SK-N-SH (cell line): Measurements from ENCODE around the gene GRK1. TPM values are rescaled to one million over a fixed set of nuclear protein-coding genes. Genes with fewer than 3 reads are reported as not detected.

Experiments used
- CTCF ChIA-PET: fragments of 300-600, 350-600 bp; formaldehyde crosslinking; extraction: SDS; loops from one replicate; lab custom pipeline; 2021; lab: Yijun Ruan, JAX
- POLR2A ChIA-PET: fragments of 350-600 bp; sonication (Branson Sonifier 250); formaldehyde crosslinking; extraction: SDS; loops from one replicate; lab custom pipeline; 2020; ENCODE audit warnings: antibody characterized with exemption, inconsistent platforms; lab: Yijun Ruan, JAX
- DNase-seq: peaks from one replicate; pipeline ENCODE4 v3.0.0; 2012
- H2AFZ ChIP-seq: fragments of 200-600 bp; sonication (generic); 2 replicates; pipeline ENCODE4 v1.8.1; 2016; ENCODE audit warnings: antibody characterized with exemption, mild to moderate bottlenecking, low read depth
- H3F3A ChIP-seq: fragments of 200-600 bp; sonication (generic); replicated peaks from 2 replicates; pipeline ENCODE3; 2016; ENCODE audit warnings: antibody characterized with exemption, mild to moderate bottlenecking; ENCODE audit not compliant: insufficient read depth
- H3K27ac ChIP-seq, 2 experiments: fragments of 200-500 bp in 1 of 2; fragments of 200-600 bp in 1 of 2; sonication (Bioruptor generic) in 1 of 2; sonication (generic), shearing (Covaris generic) in 1 of 2; 2 replicates each; pipeline versions ENCODE4 v1.5.1 to v1.6.1; 2014 to 2016; ENCODE audit warnings: low read depth in 2 of 2, inconsistent platforms in 1 of 2, low read length in 1 of 2, mild to moderate bottlenecking in 1 of 2, mixed read lengths in 1 of 2
- H3K27me3 ChIP-seq: fragments of 200-600 bp; sonication (generic), shearing (Covaris generic); 2 replicates; pipeline ENCODE4 v1.6.1; 2016; ENCODE audit warnings: mixed run types; ENCODE audit not compliant: insufficient read depth
- H3K36me3 ChIP-seq, 2 experiments: fragments of 200-500 bp in 1 of 2; fragments of 200-600 bp in 1 of 2; sonication (Bioruptor generic) in 1 of 2; sonication (generic) in 1 of 2; replicated peaks in 1 of 2; 2 replicates each; pipeline versions ENCODE3 to v1.5.1; 2014 to 2016; ENCODE audit warnings: low read length in 1 of 2, mild to moderate bottlenecking in 1 of 2; ENCODE audit not compliant: insufficient read depth in 2 of 2, control insufficient read depth in 1 of 2
- H3K4me1 ChIP-seq, 2 experiments: fragments of 200-500 bp in 1 of 2; fragments of 200-600 bp in 1 of 2; sonication (Bioruptor generic) in 1 of 2; sonication (generic), shearing (Covaris generic) in 1 of 2; 2 replicates each; pipeline versions ENCODE4 v1.5.1 to v1.6.1; 2014 to 2016; ENCODE audit warnings: low read depth in 1 of 2, low read length in 1 of 2, mixed run types in 1 of 2; ENCODE audit not compliant: insufficient read depth in 2 of 2, control insufficient read depth in 1 of 2
- H3K4me2 ChIP-seq: fragments of 200-600 bp; sonication (generic), shearing (Covaris generic); 2 replicates; pipeline ENCODE4 v1.6.1; 2017; ENCODE audit warnings: mixed run types
- H3K4me3 ChIP-seq, 2 experiments: fragments of 200-500 bp in 1 of 2; fragments of 200-600 bp in 1 of 2; sonication (Bioruptor generic) in 1 of 2; sonication (generic), shearing (Covaris generic) in 1 of 2; 2 replicates each; pipeline versions ENCODE4 v1.5.1 to v1.8.1; 2014 to 2016; ENCODE audit warnings: low read depth in 2 of 2, inconsistent platforms in 1 of 2, low read length in 1 of 2, mild to moderate bottlenecking in 1 of 2, mixed read lengths in 1 of 2, moderate library complexity in 1 of 2
- H3K79me2 ChIP-seq: fragments of 200-600 bp; sonication (generic); 2 replicates; pipeline ENCODE4 v1.8.1; 2017; ENCODE audit warnings: mild to moderate bottlenecking; ENCODE audit not compliant: insufficient read depth
- H3K9ac ChIP-seq: fragments of 200-600 bp; sonication (generic); 2 replicates; pipeline ENCODE4 v1.6.1; 2017; ENCODE audit warnings: mixed run types
- H3K9me2 ChIP-seq: fragments of 200-600 bp; sonication (generic); 2 replicates; pipeline ENCODE4 v1.6.1; 2017; ENCODE audit warnings: mixed run types
- H3K9me3 ChIP-seq: fragments of 200-600 bp; sonication (generic); 2 replicates; pipeline ENCODE4 v1.6.1; 2017; ENCODE audit warnings: mixed run types, mild to moderate bottlenecking, moderate library complexity
- H4K20me1 ChIP-seq: fragments of 200-600 bp; sonication (generic); 2 replicates; pipeline ENCODE4 v1.6.1; 2017; ENCODE audit warnings: mild to moderate bottlenecking, mixed run types; ENCODE audit not compliant: insufficient read depth
- ELF1 ChIP-seq: IDR thresholded peaks from 2 replicates; pipeline ENCODE4 v1.4.0; 2012
- GABPA ChIP-seq: IDR thresholded peaks from 2 replicates; pipeline ENCODE4 v1.4.0; 2012; ENCODE audit warnings: low read depth, mild to moderate bottlenecking
- GATA2 ChIP-seq: sonication (generic); formaldehyde crosslinking; IDR thresholded peaks from 2 replicates; pipeline ENCODE4 v1.5.0; 2020; ENCODE audit warnings: mild to moderate bottlenecking, missing genetic modification reagents
- NRF1 ChIP-seq: IDR thresholded peaks from 2 replicates; pipeline ENCODE4 v1.6.1; 2012; ENCODE audit warnings: low read depth, mild to moderate bottlenecking, low read length
- RAD21 ChIP-seq: IDR thresholded peaks from 2 replicates; pipeline ENCODE4 v1.6.1; 2012; ENCODE audit warnings: mild to moderate bottlenecking, low read length
- RXRA ChIP-seq: IDR thresholded peaks from 2 replicates; pipeline ENCODE4 v1.4.0; 2012; ENCODE audit warnings: low read depth, mild to moderate bottlenecking, borderline replicate concordance
- TAF1 ChIP-seq: IDR thresholded peaks from 2 replicates; pipeline ENCODE4 v1.6.1; 2012; ENCODE audit warnings: low read depth, mild to moderate bottlenecking, low read length, moderate library complexity, borderline replicate concordance
- WGBS: methylation state at CpG from one replicate; pipeline ENCODE4 v1.1.6; 2017; ENCODE audit warnings: low lambda C conversion rate; 5-methylcytosine and 5-hydroxymethylcytosine counted together
- polyA plus RNA-seq, 3 experiments: library from polyadenylated mRNA; depleted of rRNA; stranded (reverse); fragments of >200 nt; gene quantifications; 2 replicates each; pipeline ENCODE4 v1.2.3, GENCODE V29; 2012
- TF ChIP-seq, protein P1 (sequence below): IDR thresholded peaks from 2 replicates; pipeline ENCODE4; 2012
- TF ChIP-seq, protein P2 (sequence below): fragments of 150-350 bp; IDR thresholded peaks from 2 replicates; pipeline ENCODE4 v1.6.1; 2017; ENCODE audit warnings: antibody characterized with exemption, low read length, low read depth, borderline replicate concordance
- TF ChIP-seq, protein P3 (sequence below): IDR thresholded peaks from 2 replicates; pipeline ENCODE4 v1.4.0; 2012; ENCODE audit warnings: low read depth, borderline replicate concordance
- TF ChIP-seq, protein P4 (sequence below): fragments of 150-350 bp; IDR thresholded peaks from 2 replicates; pipeline ENCODE4 v1.6.1; 2016; ENCODE audit warnings: mild to moderate bottlenecking, low read depth, low read length

GRK1 gene
- polyA plus RNA-seq, 1 of the 3 experiments (the other 2 are of a cell fraction) = 0.12 TPM

DNA sequence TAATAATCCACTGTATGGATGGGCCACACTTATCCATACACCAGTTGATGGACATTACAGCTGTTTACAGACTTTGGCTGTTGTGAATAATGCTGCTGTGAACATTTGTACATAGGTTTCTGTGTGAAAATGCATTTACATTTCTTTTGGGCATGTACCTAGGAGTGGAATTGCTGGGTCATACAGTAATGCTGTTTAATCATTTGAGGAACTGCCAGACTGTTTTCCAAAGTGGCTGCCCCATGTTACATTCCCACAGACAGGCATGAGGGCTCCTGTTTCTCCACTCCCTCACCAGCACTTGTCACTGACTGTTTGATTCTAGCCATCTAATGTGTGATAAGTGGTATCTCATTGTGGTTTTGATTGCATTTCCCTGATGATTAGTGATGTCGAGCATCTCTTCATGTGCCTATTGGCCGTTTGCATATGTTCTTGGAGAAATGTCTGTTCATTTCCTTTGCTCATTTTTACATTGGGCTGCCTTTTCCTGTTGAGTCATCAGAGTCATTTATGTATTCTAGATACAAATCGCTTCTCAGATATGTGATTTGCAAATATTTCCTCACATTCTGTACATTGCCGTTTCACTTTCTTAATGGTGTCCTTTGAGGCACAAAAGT, 104.8 kb downstream of the GRK1 start:
- 64% methylated on average over 4 of the region's 4 CpGs for WGBS
- no peaks in the 10 kb centered on the region for H3K9me2 ChIP-seq
- H4K20me1 ChIP-seq = no peaks in the 10 kb centered on the region
- no peaks in the 10 kb centered on the region for H3K36me3 ChIP-seq
- no peak for DNase-seq
- H3K9me3 ChIP-seq = no peaks in the 10 kb centered on the region
- H3F3A ChIP-seq = no peaks in the 10 kb centered on the region
- H3K27me3 ChIP-seq = no peaks in the 10 kb centered on the region
- no peak overlapping the region for H3K9ac ChIP-seq
- no peak overlapping the region for H3K4me3 ChIP-seq
- no peak for TF ChIP-seq TAF1
- POLR2A ChIA-PET = no interaction called here
- H3K27ac ChIP-seq = no peak overlapping the region
- H3K4me2 ChIP-seq = no peak overlapping the region
- H2AFZ ChIP-seq = no peak overlapping the region
- CTCF ChIA-PET = no interaction called here
- H3K79me2 ChIP-seq = no peaks in the 10 kb centered on the region
- peaks cover 3 to 5% of the 10 kb centered on the region in 2 experiments; a peak in 1 of 4 replicates for H3K4me1 ChIP-seq

DNA sequence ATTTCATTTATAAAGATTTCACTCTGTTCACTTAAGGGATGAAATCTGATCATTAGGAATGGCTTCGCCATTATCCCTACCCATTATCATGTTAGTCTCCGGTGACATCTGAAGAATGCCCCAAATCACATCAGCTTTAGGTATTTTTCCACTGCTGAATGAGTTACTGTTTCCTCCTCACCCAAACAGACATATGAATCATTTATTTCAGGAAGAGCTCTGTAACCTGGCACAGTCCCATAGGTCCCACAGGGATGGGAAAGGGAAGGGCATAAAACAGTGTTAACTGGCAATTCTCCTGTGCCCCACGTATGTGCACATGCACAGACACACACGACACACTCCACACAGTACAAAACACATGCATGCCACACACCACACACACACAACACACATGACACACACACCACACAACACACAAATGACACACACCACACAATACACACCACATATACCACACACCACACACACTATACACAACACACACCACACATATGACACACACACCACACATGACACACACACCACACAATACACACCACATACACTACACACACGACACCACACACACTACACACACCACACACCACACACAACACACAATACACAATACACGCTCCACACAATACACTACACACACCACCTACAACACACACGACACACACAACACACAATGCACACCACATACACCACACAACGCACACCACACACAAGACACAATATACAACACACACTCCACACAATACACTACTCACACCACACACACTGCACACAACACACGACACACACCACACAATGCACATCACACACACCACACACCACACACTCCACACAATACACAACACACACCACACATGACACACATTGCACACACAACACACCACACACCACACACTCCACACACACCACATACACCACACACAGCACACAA, 107.4 kb downstream of the GRK1 start:
- peaks cover 3 to 5% of the 10 kb centered on the region in 2 experiments; a peak in 1 of 4 replicates for H3K4me1 ChIP-seq
- DNase-seq = peak; percentile 50
- CTCF ChIA-PET = interaction anchor here (1.4 kb wide), 1 partner anchor 453 kb away, joined by 3 read pairs; no protein-coding TSS in a partner anchor
- H3K4me2 ChIP-seq = peak overlapping the region; percentile 6; the same call in 1 of the 2 replicates
- no peak overlapping the region for H3K27ac ChIP-seq
- no peak overlapping the region for H3K4me3 ChIP-seq
- H3K36me3 ChIP-seq = no peaks in the 10 kb centered on the region
- H3K9ac ChIP-seq = no peak overlapping the region
- WGBS = 50% methylated on average over 9 of the region's 9 CpGs
- no peaks in the 10 kb centered on the region for H4K20me1 ChIP-seq
- H2AFZ ChIP-seq = no peak overlapping the region
- no peaks in the 10 kb centered on the region for H3F3A ChIP-seq
- H3K9me3 ChIP-seq = no peaks in the 10 kb centered on the region
- H3K79me2 ChIP-seq = no peaks in the 10 kb centered on the region
- H3K9me2 ChIP-seq = no peaks in the 10 kb centered on the region
- TF ChIP-seq, protein P1, sequence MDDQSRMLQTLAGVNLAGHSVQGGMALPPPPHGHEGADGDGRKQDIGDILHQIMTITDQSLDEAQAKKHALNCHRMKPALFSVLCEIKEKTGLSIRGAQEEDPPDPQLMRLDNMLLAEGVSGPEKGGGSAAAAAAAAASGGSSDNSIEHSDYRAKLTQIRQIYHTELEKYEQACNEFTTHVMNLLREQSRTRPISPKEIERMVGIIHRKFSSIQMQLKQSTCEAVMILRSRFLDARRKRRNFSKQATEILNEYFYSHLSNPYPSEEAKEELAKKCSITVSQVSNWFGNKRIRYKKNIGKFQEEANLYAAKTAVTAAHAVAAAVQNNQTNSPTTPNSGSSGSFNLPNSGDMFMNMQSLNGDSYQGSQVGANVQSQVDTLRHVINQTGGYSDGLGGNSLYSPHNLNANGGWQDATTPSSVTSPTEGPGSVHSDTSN = peak; percentile 40; the same call in 1 of the 2 replicates
- no peak for TF ChIP-seq RXRA
- POLR2A ChIA-PET = no interaction called here
- H3K27me3 ChIP-seq = no peaks in the 10 kb centered on the region

DNA sequence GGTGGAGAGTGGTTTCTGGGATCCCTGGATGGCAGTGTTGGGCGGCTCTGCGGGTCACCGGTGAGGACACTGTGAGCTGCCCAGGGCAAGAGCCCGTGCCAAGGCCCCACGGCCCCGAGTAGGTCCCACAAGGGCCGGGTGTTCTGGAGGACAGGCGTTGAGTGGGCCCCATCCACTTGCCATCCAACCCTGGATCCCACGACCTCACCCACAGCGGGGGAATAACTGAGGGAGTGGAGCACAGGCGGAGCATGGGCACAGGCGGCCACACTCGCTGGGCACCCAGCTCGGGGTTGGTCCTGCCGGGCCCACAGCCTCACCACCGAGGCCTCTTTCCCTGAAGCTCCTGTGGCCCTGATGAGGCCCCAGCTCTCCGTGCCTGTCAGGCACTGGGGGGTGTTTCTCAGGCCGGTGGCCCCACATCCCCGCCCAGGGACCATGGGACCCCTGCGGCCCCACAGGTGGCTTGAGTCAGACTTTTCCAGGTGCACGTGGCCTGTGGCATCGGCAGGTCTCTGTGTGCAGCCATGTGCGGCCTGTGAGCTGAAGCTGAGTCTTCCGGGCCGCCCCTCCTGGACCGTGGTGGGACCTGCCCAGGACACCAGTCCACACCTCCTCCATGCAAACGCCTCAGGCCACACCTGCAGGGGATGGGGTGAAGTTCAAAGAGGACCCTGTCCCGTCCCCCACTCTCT, 108.6 kb downstream of the GRK1 start:
- ChIA-PET CTCF (interaction anchor here (1.4 kb wide), 1 partner anchor 452 kb away, joined by 3 read pairs; no protein-coding TSS in a partner anchor), POLR2A (no interaction called here)
- Histone ChIP-seq H3K9ac (no peak overlapping the region), H3K4me2 (no peak overlapping the region), H3F3A (no peaks in the 10 kb centered on the region), H3K27ac (no peak overlapping the region), H4K20me1 (no peaks in the 10 kb centered on the region), H3K9me3 (no peaks in the 10 kb centered on the region), H3K27me3 (no peaks in the 10 kb centered on the region), H3K4me3 (no peak overlapping the region), H3K79me2 (no peaks in the 10 kb centered on the region), H2AFZ (no peak overlapping the region), H3K9me2 (no peaks in the 10 kb centered on the region), H3K36me3 (no peaks in the 10 kb centered on the region), H3K4me1 (peaks cover 3 to 5% of the 10 kb centered on the region in 2 experiments; a peak in 1 of 4 replicates)
- DNase-seq = no peak
- no peak for TF ChIP-seq RXRA
- TF ChIP-seq NRF1 = no peak
- TF ChIP-seq, protein P2, sequence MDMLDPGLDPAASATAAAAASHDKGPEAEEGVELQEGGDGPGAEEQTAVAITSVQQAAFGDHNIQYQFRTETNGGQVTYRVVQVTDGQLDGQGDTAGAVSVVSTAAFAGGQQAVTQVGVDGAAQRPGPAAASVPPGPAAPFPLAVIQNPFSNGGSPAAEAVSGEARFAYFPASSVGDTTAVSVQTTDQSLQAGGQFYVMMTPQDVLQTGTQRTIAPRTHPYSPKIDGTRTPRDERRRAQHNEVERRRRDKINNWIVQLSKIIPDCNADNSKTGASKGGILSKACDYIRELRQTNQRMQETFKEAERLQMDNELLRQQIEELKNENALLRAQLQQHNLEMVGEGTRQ = no peak
- TF ChIP-seq, protein P3, sequence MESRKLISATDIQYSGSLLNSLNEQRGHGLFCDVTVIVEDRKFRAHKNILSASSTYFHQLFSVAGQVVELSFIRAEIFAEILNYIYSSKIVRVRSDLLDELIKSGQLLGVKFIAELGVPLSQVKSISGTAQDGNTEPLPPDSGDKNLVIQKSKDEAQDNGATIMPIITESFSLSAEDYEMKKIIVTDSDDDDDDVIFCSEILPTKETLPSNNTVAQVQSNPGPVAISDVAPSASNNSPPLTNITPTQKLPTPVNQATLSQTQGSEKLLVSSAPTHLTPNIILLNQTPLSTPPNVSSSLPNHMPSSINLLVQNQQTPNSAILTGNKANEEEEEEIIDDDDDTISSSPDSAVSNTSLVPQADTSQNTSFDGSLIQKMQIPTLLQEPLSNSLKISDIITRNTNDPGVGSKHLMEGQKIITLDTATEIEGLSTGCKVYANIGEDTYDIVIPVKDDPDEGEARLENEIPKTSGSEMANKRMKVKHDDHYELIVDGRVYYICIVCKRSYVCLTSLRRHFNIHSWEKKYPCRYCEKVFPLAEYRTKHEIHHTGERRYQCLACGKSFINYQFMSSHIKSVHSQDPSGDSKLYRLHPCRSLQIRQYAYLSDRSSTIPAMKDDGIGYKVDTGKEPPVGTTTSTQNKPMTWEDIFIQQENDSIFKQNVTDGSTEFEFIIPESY = no peak
- TF ChIP-seq GABPA = no peak
- no peak for TF ChIP-seq ELF1
- no peak for TF ChIP-seq GATA2
- TF ChIP-seq, protein P4, sequence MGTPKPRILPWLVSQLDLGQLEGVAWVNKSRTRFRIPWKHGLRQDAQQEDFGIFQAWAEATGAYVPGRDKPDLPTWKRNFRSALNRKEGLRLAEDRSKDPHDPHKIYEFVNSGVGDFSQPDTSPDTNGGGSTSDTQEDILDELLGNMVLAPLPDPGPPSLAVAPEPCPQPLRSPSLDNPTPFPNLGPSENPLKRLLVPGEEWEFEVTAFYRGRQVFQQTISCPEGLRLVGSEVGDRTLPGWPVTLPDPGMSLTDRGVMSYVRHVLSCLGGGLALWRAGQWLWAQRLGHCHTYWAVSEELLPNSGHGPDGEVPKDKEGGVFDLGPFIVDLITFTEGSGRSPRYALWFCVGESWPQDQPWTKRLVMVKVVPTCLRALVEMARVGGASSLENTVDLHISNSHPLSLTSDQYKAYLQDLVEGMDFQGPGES = no peak
- no peak for TF ChIP-seq RAD21
- 84% methylated on average over 8 of the region's 28 CpGs for WGBS
